GM21360 (cell line): ENCODE data around the gene PIK3C2A.

Experiments used
- ATAC-seq: cut with Tn5 transposase; IDR thresholded peaks from one replicate; pipeline ENCODE4 v1.9.1; 2021; ENCODE audit warnings: mild to moderate bottlenecking, moderate library complexity; ENCODE audit not compliant: unreplicated experiment

The PIK3C2A gene

DNA sequence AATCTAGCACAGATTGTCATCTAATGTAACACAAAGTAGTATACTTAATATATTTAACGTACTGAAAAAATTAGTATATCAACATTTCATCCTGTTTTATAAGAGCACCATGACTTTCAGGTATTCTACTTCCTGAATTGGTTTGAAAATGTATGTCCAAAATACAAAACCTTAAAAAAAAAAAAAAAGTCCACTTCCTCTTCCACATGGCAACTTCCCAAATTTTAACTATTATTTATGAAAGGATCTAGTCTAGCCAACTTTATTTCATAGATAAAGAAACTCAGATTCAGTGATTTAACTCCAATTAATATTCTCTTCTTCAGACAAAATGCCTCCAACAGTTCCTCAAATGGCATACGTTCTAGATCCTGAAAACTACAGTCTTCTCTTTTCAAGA is 44.0 kb downstream of the PIK3C2A start:
- ATAC-seq: no peak

DNA sequence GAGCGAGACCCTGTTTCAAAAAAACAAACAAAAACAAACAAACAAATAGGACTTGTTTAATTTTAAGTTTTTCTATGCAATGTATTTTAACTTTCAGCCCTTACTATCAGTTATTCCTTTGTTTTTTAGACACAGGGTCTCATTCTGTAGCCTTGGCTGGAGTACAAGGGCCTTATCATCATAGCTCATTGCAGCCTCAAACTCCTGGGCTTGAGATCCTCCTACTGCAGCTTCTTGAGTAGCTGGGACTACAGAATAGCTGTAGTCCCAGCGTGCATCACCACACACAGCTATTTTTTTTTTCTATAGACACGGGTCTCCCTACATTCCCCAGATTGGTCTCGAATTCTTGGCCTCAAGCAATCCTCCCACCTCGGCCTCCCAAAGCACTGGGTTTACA is 44.5 kb downstream of the PIK3C2A start:
- no peak for ATAC-seq

DNA sequence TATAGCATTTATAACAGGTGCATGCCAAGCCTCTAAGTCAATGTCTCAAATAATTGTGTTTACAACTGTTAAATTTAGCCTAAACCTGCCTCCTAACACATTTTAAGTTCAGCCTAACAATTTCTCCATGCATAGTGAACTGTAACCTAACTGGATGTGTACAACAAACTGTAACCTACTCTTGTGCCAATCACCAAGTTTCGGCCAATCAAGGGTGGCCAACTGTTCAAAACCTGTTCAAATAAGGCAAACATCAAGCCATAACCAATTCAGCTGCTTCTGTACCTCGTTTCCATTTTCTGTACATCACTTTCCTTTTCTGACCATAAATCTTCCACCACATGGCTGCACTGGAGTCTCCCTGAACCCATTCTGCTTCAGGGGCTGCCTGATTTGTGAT is 45.4 kb downstream of the PIK3C2A start:
- no peak for ATAC-seq

DNA sequence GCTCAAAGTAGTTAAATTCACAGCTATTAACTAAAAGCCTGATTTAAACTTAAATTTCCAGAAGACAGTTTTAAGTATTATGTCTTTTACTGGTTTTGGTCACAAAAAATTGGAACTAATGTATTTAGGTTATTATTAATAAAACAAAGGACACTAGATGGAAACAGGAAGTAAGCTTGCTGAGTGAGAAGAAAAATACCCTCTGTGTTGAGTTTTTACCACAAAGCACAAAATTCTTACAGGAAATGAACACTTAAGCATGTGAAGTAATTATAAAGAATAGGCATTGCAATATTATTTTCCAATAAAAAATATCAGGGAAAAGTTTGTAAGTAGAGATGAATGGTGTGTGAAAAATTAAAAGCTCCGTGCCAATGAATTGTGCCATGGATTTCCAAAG is 46.3 kb downstream of the PIK3C2A start:
- ATAC-seq: no peak

DNA sequence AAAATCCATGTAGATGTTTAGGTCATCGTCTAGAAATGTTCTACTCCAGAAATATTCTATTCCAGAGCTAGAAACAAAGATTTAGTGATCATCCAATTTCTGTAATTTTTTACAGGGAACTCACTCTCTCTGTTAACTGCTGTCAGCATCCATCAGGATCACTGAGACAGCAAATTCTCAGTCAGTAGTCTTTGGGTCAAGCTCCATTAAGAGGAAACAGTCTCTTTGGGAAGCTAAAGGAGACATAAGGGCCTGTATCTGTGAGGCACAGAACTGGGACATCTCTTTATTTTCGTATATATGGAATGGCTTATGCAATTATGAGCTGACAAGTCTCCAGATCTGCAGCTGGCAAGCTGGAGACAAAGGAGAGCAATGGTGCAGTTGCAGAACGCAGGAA is 48.3 kb downstream of the PIK3C2A start:
- ATAC-seq: no peak
